HepG2 (cell line): ENCODE measurements around the gene APOD. TPM values are rescaled to one million over a fixed set of nuclear protein-coding genes. Genes with fewer than 3 reads are reported as not detected.

Experiments used
- AHR ChIP-seq: IDR thresholded peaks from 2 replicates; pipeline ENCODE4 v1.6.1; 2018; ENCODE audit warnings: missing genetic modification reagents, missing compliant biosample characterization
- ARID2 ChIP-seq: sonication (generic); formaldehyde crosslinking; IDR thresholded peaks from 2 replicates; pipeline ENCODE4 v1.8.1; 2022; ENCODE audit warnings: mild to moderate bottlenecking, missing genetic modification reagents, borderline replicate concordance
- CENPX ChIP-seq: sonication (generic); formaldehyde crosslinking; IDR thresholded peaks from 2 replicates; pipeline ENCODE4 v1.9.0; 2021; ENCODE audit warnings: mild to moderate bottlenecking, missing genetic modification reagents, moderate library complexity
- HOXA3 ChIP-seq: sonication (generic); formaldehyde crosslinking; IDR thresholded peaks from 2 replicates; pipeline ENCODE4 v1.5.0; 2020; ENCODE audit warnings: missing genetic modification reagents
- MED8 ChIP-seq: sonication (generic); formaldehyde crosslinking; IDR thresholded peaks from 2 replicates; pipeline ENCODE4 v1.8.1; 2023; ENCODE audit warnings: mild to moderate bottlenecking, missing genetic modification reagents; ENCODE audit not compliant: insufficient replicate concordance
- MIXL1 ChIP-seq: IDR thresholded peaks from 2 replicates; pipeline ENCODE4 v1.6.1; 2016
- MYC ChIP-seq: sonication (generic); formaldehyde crosslinking; IDR thresholded peaks from 2 replicates; pipeline ENCODE4 v1.9.0; 2021; ENCODE audit warnings: missing genetic modification reagents, borderline replicate concordance
- NFYC ChIP-seq: IDR thresholded peaks from 2 replicates; pipeline ENCODE4 v1.6.1; 2016; ENCODE audit warnings: missing genetic modification reagents, missing compliant biosample characterization
- PCBP1 ChIP-seq: fragments of 200-400 bp; formaldehyde crosslinking; IDR thresholded peaks from 2 replicates; pipeline ENCODE4 v1.6.1; 2017; ENCODE audit warnings: mild to moderate bottlenecking, low read depth, low read length, borderline replicate concordance
- PHF21A ChIP-seq: sonication (generic); formaldehyde crosslinking; IDR thresholded peaks from 2 replicates; pipeline ENCODE4 v1.5.0; 2020; ENCODE audit warnings: mild to moderate bottlenecking, missing genetic modification reagents
- POLR2AphosphoS5 ChIP-seq: IDR thresholded peaks from 2 replicates; pipeline ENCODE4 v1.6.1; 2012; ENCODE audit warnings: low read depth, low read length
- RAD21 ChIP-seq: fragments of 450-650 bp; formaldehyde crosslinking; IDR thresholded peaks from 2 replicates; pipeline ENCODE4 v1.5.0; 2020; ENCODE audit warnings: mild to moderate bottlenecking
- RELA ChIP-seq: sonication (generic); formaldehyde crosslinking; IDR thresholded peaks from 2 replicates; pipeline ENCODE4 v1.4.0; 2020; ENCODE audit warnings: missing genetic modification reagents
- RXRA ChIP-seq: sonication (generic); formaldehyde crosslinking; IDR thresholded peaks from 2 replicates; pipeline ENCODE4 v1.5.1; 2020; ENCODE audit warnings: missing genetic modification reagents
- SP140L ChIP-seq: sonication (generic); formaldehyde crosslinking; IDR thresholded peaks from 2 replicates; pipeline ENCODE4 v1.4.0; 2020; ENCODE audit warnings: missing genetic modification reagents, borderline replicate concordance
- TBP ChIP-seq: sonication (generic); formaldehyde crosslinking; IDR thresholded peaks from 2 replicates; pipeline ENCODE4 v1.5.0; 2020; ENCODE audit warnings: missing genetic modification reagents
- THAP9 ChIP-seq: sonication (generic); formaldehyde crosslinking; IDR thresholded peaks from 2 replicates; pipeline ENCODE4; 2020; ENCODE audit warnings: missing genetic modification reagents, mild to moderate bottlenecking, borderline replicate concordance
- ZNF496 ChIP-seq: sonication (generic); formaldehyde crosslinking; IDR thresholded peaks from 2 replicates; pipeline ENCODE4 v1.8.1; 2023; ENCODE audit warnings: mild to moderate bottlenecking, moderate library complexity, missing genetic modification reagents; ENCODE audit not compliant: insufficient replicate concordance
- ZNF512B ChIP-seq: sonication (generic); formaldehyde crosslinking; IDR thresholded peaks from 2 replicates; pipeline ENCODE4 v1.5.1; 2020; ENCODE audit warnings: missing genetic modification reagents, mild to moderate bottlenecking, borderline replicate concordance
- ZNF577 ChIP-seq: sonication (generic); formaldehyde crosslinking; IDR thresholded peaks from 2 replicates; pipeline ENCODE4 v1.4.0; 2020; ENCODE audit warnings: mild to moderate bottlenecking, low read depth, missing genetic modification reagents, borderline replicate concordance
- ZNF703 ChIP-seq: sonication (generic); formaldehyde crosslinking; IDR thresholded peaks from 2 replicates; pipeline ENCODE4 v1.5.1; 2020; ENCODE audit warnings: missing genetic modification reagents, mild to moderate bottlenecking, moderate library complexity, borderline replicate concordance
- ZSCAN21 ChIP-seq: sonication (generic); formaldehyde crosslinking; IDR thresholded peaks from 2 replicates; pipeline ENCODE4 v1.8.0; 2022; ENCODE audit warnings: mild to moderate bottlenecking, missing genetic modification reagents, moderate library complexity, borderline replicate concordance
- polyA plus RNA-seq, 8 experiments: library from polyadenylated mRNA; depleted of rRNA in 3 of 8; stranded (reverse) in 7 of 8; unstranded in 1 of 8; fragments of >200 nt; fragmentation: Illumina TruSeq in 4 of 8; extraction: Trizol in 4 of 8; gene quantifications; 2 replicates each; pipeline versions ENCODE4 v1.2.1 to v1.2.3, GENCODE V29; 2011 to 2016; ENCODE audit warnings: low read depth in 4 of 8, missing spikeins in 1 of 8, mixed read lengths in 1 of 8; ENCODE audit not compliant: insufficient read depth in 1 of 8
- total RNA-seq, 5 experiments: library from RNA; depleted of rRNA; stranded (reverse); fragments of >200 nt; fragmentation: Illumina TruSeq; extraction: Trizol; gene quantifications; 2 replicates each; pipeline ENCODE4 v1.2.3, GENCODE V29; 2016; ENCODE audit warnings: low read depth in 1 of 5

The APOD gene
- total and polyA plus RNA-seq, 2 of the 13 experiments (the other 11 are each of a cell fraction or from before 2014, with no cell fraction given) = not detected

- peak; percentile 28; the same call in 1 of the 2 replicates for TF ChIP-seq SP140L
- peak; percentile 58; the same call in 1 of the 2 replicates for TF ChIP-seq THAP9
- TF ChIP-seq CENPX (CRISPR knock-in tag) = no peak
- TF ChIP-seq MYC (CRISPR knock-in tag) = no peak; the same call in 1 of the 2 replicates
- TF ChIP-seq RAD21 (CRISPR knock-in tag) = peak; percentile 54
- TF ChIP-seq HOXA3 (CRISPR knock-in tag) = peak; percentile 46
- 0 out of 2 replicates have a peak, but pooled peaks have one; percentile 79 for TF ChIP-seq ARID2
- peak; percentile 95 for TF ChIP-seq POLR2AphosphoS5
- TF ChIP-seq ZSCAN21 (CRISPR knock-in tag) = peak; percentile 85; the same call in 1 of the 2 replicates
- TF ChIP-seq RELA (CRISPR knock-in tag) = no peak
- TF ChIP-seq TBP (CRISPR knock-in tag) = no peak
- TF ChIP-seq ZNF496 = no peak
- no peak; the same call in 1 of the 2 replicates for TF ChIP-seq MIXL1 (CRISPR knock-in tag)
- peak; percentile 74; the same call in 1 of the 2 replicates for TF ChIP-seq RXRA (CRISPR knock-in tag)
- TF ChIP-seq NFYC (CRISPR knock-in tag) = no peak
- 0 out of 2 replicates have a peak, but pooled peaks have one; percentile 73 for TF ChIP-seq AHR (CRISPR knock-in tag)
- TF ChIP-seq ZNF703 (CRISPR knock-in tag) = no peak; the same call in 1 of the 2 replicates
- no peak for TF ChIP-seq PCBP1
- TF ChIP-seq MED8 (CRISPR knock-in tag) = peak; percentile 20
- TF ChIP-seq ZNF577 (CRISPR knock-in tag) = no peak
- TF ChIP-seq PHF21A (CRISPR knock-in tag) = no peak; the same call in 1 of the 2 replicates
- TF ChIP-seq ZNF512B (CRISPR knock-in tag) = no peak
Observed at GRCh38 chr3:195542698-195543499, 40.8 kb downstream of the APOD start, which contains the start of gene PPP1R2 (continued).
